AG09309 (cell line): ENCODE results near the gene MUC4.

Source experiments
- DNase-seq: peaks from one replicate; pipeline ENCODE4 v3.0.0-alpha.2; 2010; ENCODE audit warnings: low read depth
- H3K4me3 ChIP-seq: 2 replicates; pipeline ENCODE4 v1.5.1; 2011; ENCODE audit warnings: mild to moderate bottlenecking, low read depth, low read length, moderate library complexity; ENCODE audit not compliant: control insufficient read depth
- CTCF ChIP-seq: IDR thresholded peaks from 2 replicates; pipeline ENCODE4 v1.5.1; 2011; ENCODE audit warnings: mild to moderate bottlenecking, low read depth, low read length, inconsistent platforms; ENCODE audit not compliant: insufficient read depth, control insufficient read depth; ENCODE audit errors: missing control alignments

The MUC4 gene

DNA sequence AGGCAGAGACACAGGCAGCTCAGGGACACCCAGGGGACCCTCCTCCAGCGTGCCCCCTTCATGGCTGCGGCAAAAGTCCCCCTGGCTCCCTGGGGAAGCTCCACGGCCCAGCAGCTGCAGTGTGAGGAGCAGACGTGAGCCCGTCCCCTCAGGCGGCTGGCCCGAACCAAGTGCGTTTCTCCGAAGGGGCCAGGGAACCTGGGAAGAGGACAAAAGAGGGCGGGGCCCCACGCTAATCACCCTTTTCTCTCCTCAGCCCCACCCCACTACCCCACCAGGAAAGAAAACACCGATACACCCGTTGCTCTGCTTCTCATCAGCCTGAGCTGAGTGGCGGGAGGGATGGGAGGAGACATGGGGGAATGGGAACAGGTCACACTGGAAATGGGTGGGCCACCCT is at the start of gene MUC4:
TSS of gene MUC4 (minus strand) at position 174 of the 400 bp plus-strand sequence. CDS start at position 62, 112 bp downstream.
- no peak for TF ChIP-seq CTCF
- H3K4me3 ChIP-seq: no peak within 1 kb of the TSS
- no peak for DNase-seq

DNA sequence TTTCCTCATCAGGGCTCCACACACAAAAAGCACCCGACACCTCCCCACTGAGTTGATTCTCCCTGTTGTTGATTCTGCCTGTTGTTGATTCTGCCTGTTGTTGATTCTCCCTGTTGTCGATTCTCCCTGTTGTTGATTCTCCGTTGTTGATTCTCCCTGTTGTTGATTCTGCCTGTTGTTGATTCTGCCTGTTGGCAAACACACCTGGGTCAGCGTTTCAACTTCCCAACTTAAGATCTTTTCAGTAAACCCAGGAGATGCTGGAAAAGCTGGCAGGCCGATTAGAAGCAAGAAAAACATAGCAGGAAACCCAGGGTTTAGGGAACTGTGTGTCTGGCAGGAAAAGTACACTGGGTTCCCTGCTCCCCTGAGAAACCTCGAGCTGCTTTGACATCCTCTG is 48.7 kb upstream of the MUC4 start:
- TF ChIP-seq CTCF: no peak
- no peak for DNase-seq
- H3K4me3 ChIP-seq: no peak overlapping the region

DNA sequence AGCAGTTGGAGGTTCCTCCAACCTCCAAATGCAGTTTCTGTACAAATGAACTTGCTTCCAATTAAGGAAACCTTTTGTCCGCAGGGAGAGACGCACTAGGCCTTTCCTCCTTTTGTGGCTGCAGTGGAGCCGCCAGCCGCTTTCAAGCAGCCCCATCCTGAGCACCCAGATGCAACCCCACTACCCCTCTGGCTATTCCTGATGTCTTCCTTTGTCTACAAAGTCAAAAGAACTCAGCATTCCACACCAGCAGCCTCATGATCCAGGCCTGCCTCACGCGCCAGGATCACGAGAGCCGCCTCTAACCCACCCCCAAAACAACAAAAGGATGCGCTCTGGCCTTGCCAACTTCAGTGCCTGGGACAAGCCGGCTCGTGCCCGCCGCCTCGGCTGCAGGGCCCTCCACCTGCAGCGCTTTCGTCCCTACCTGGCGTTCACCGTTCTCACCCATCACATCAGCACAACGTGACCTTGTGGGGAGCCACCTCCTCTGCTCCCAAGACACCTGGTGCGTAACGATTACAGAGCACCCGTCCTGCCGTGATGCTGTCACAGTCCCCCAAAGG is 48.2 kb upstream of the MUC4 start:
- H3K4me3 ChIP-seq: no peak overlapping the region
- no peak for TF ChIP-seq CTCF
- DNase-seq: no peak

DNA sequence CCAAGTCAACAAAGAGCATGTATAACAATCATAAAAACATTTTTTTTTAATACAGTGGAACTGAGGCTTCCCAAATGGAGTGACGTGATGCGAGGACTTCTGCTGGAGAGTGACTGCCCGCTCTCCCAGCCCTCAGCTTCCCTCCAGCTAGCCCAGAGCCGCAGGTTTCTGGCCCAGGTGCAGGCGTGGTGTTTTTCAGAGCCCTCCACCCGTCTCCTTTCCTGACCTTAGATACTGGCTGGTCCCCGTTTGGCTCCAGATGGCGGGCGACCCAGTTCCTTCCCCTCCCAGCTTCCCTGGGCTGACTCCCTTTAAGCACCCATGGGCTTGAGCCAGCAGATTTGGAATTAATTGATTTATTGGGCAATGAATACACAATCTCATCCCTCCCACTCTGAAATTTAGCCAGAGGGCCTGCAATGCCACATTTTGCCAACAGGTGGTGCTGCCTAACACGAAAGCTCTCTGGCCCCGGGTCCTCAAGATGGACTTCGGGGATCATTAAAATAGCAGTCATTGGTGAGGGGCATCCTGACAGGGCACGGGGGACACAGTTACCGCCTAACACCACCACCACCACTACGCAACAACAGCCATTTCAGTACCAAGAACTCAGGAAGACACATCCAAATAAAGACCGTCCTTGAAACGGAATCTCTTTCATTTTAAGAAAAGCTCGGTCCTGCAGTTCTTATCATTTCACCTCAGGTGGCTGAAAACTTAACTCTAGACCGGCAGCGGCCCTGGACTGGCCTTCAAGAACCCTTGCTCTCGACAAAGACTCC is 47.5 kb upstream of the MUC4 start:
- no peak for DNase-seq
- H3K4me3 ChIP-seq: peak overlapping the region; percentile 26
- TF ChIP-seq CTCF: peak; percentile 96

DNA sequence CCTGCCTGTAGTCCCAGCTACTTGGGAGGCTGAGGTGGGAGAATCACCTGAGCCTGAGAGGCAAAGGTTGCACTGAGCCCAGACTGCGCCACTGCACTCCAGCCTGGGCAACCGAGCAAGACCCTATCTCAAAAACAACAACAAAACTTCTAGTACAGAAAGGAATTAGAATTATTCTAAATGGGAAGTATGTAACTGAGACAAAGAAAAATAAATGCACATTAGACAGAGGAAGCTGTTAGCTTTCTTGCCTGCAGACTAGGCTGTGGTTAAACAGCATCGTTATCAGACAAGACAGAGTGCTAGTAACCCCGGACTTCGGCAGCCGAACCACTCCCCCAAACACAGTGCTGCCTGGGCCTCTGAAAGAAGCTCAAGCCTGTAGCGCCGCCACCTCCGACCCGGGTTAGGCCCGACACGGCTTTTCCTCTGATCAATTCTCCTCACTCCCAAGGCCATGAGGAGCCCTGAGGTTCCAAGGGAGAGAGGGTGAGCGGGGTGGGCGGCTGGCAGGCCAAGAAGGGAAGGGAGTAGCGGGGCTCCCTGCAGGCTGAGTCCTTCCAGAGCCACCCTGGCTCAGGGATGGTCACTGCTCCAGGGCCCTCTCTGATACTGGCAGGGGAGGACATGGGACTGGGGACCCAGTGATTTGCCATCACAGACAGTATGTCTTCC is 44.8 kb upstream of the MUC4 start:
- DNase-seq: no peak
- no peak overlapping the region for H3K4me3 ChIP-seq
- TF ChIP-seq CTCF: no peak

GRCh38 chr3:195855471-195856409 is 44.0 kb upstream of the MUC4 start:
- no peak for DNase-seq
- H3K4me3 ChIP-seq: no peak overlapping the region
- TF ChIP-seq CTCF: no peak
